Karpas-422 (cell line): ENCODE data around the gene PPM1E. TPM values are rescaled to one million over a fixed set of nuclear protein-coding genes. Genes with fewer than 3 reads are reported as not detected.
"Not testable (repeated sequence)": the region's sequence is repeated elsewhere in the genome, so short reads cannot be mapped to it uniquely, and the experiment has no call there.

Source experiments
- DNase-seq: peaks from one replicate; pipeline ENCODE4 v3.0.0-alpha.2; 2015
- H2AFZ ChIP-seq: fragments of 200-600 bp; sonication (generic); 2 replicates; pipeline ENCODE4 v1.6.1; 2014; ENCODE audit warnings: antibody characterized with exemption, low read length, mixed read lengths
- H3K27ac ChIP-seq: fragments of 200-600 bp; sonication (generic); 2 replicates; pipeline ENCODE4 v1.5.1; 2014; ENCODE audit warnings: mild to moderate bottlenecking, low read length, moderate library complexity
- H3K27me3 ChIP-seq: fragments of 200-600 bp; sonication (generic); 2 replicates; pipeline ENCODE4 v1.6.1; 2014; ENCODE audit warnings: low read length, mixed read lengths
- H3K36me3 ChIP-seq: fragments of 200-600 bp; sonication (generic); 2 replicates; pipeline ENCODE4 v1.6.1; 2014; ENCODE audit warnings: low read length, mixed read lengths; ENCODE audit not compliant: insufficient read depth
- H3K4me1 ChIP-seq: fragments of 200-600 bp; sonication (generic); 2 replicates; pipeline ENCODE4 v1.6.1; 2014; ENCODE audit warnings: mild to moderate bottlenecking, low read length, mixed read lengths
- H3K4me2 ChIP-seq: fragments of 200-600 bp; sonication (generic); 2 replicates; pipeline ENCODE4 v1.6.1; 2014; ENCODE audit warnings: low read length, low read depth, mild to moderate bottlenecking; ENCODE audit not compliant: poor library complexity, severe bottlenecking
- H3K4me3 ChIP-seq: fragments of 200-600 bp; sonication (generic); 2 replicates; pipeline ENCODE4 v1.5.1; 2014; ENCODE audit warnings: mild to moderate bottlenecking, antibody characterized with exemption, low read length, mixed read lengths
- H3K79me2 ChIP-seq: fragments of 200-600 bp; sonication (generic); 2 replicates; pipeline ENCODE4 v1.6.1; 2014; ENCODE audit warnings: mild to moderate bottlenecking, low read length, mixed read lengths
- H3K9ac ChIP-seq: fragments of 200-600 bp; sonication (generic); 2 replicates; pipeline ENCODE4 v1.6.0; 2014; ENCODE audit warnings: low read length
- H3K9me2 ChIP-seq: fragments of 200-600 bp; sonication (generic), shearing (Covaris generic); replicated peaks from 2 replicates; pipeline ENCODE4 v1.6.0; 2014; ENCODE audit warnings: mild to moderate bottlenecking, low read length, moderate library complexity; ENCODE audit not compliant: insufficient read depth
- H3K9me3 ChIP-seq: fragments of 300-700, 200-600 bp; sonication (generic); 2 replicates; pipeline ENCODE4 v1.6.1; 2014; ENCODE audit warnings: low read length, mixed read lengths
- H4K20me1 ChIP-seq: fragments of 200-600 bp; sonication (generic); 2 replicates; pipeline ENCODE4 v1.6.1; 2014; ENCODE audit warnings: mild to moderate bottlenecking, antibody characterized with exemption, low read length, low read depth; ENCODE audit not compliant: insufficient read depth
- total RNA-seq: library from RNA; depleted of rRNA; stranded (reverse); fragments of >200 nt; shearing (Covaris generic); gene quantifications from 2 replicates; pipeline ENCODE4 v1.2.3, GENCODE V29; 2014; ENCODE audit warnings: low replicate concordance

Gene PPM1E
- total RNA-seq, 1 experiment from 2014 or later = 0.56 TPM

DNA sequence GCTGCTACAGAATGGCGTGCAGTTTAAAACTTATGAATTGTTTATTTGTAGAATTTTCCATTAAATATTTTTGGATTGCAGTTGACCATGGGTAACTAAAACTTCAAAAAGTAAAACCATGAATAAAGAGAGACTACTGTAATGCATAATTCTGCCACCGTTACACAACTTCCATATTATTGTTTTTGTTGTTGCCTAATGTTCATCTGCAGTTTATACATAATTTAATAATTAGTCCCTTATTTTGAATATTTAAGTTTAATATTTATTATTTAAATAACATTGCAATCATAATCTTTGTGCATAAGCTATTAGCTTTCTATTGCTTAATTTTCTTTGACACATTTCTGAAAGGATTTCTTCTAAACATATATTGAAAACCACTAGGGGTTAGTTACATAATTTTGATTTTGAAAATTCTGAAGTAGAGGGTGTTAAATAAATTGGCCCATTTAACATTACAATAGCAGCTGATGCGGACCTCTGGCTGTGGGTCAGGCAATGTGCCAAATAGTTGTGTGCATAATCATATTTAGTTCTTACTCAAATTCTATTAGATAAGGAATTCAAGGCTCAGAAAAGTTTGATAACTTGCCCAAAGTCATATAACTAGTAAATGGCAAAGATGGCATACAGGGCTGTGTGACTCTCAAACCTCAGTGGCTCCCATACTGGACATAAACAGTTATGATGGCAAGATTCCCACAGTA is 31.1 kb downstream of the PPM1E start:
- Histone ChIP-seq H4K20me1 (no peaks in the 10 kb centered on the region), H3K9ac (no peak overlapping the region), H3K9me3 (no peaks in the 10 kb centered on the region), H3K36me3 (no peaks in the 10 kb centered on the region), H3K4me3 (no peak overlapping the region), H3K4me2 (no peak overlapping the region), H3K9me2 (no peaks in the 10 kb centered on the region), H3K4me1 (no peaks in the 10 kb centered on the region), H3K27me3 (no peaks in the 10 kb centered on the region), H3K27ac (no peak overlapping the region), H3K79me2 (no peaks in the 10 kb centered on the region), H2AFZ (no peak overlapping the region)
- no peak for DNase-seq

DNA sequence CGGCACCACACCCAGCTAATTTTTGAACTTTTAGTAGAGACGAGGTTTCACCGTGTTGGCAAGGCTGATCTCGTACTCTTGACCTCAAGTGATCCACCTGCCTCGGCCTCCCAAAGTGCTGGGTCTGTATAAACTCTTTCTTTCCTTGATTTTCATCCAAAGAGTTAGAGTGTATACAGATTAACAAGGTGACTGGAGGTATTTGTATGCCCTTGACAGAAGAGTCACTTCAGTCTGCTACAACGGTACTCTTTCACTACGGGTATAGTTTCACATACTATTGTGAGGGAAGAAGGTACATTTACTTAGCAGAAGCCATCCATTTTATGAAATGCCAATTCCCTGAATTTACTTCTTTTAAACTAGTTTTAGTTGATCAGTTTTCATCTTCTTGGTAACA is 32.5 kb downstream of the PPM1E start:
- no peaks in the 10 kb centered on the region for H3K79me2 ChIP-seq

DNA sequence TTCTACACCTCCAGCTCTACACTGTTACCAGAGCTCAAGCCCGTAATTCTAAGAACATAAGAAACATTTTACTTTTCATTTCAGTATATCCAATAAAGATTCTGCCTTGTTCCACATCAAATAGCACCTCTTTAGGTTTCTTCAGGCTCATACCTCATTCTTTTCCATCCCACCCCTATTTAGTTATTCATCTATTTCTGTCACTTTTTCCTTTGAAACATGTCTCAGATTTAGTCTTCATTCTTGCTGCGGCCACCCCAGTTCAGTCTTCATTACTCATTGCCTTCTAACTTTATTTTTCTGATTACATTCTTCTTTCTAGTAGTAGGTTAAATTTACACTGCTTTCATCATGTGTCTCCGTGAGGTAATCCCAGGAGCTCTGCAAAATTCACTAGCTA is 33.5 kb downstream of the PPM1E start:
- no peaks in the 10 kb centered on the region for H3K36me3 ChIP-seq
- no peaks in the 10 kb centered on the region for H3K4me1 ChIP-seq
- no peak overlapping the region for H3K27ac ChIP-seq
- H3K27me3 ChIP-seq = no peaks in the 10 kb centered on the region
- no peak for DNase-seq
- no peak overlapping the region for H2AFZ ChIP-seq
- no peaks in the 10 kb centered on the region for H4K20me1 ChIP-seq
- no peak overlapping the region for H3K4me2 ChIP-seq
- no peak overlapping the region for H3K4me3 ChIP-seq
- no peak overlapping the region for H3K9ac ChIP-seq
- no peaks in the 10 kb centered on the region for H3K9me3 ChIP-seq
- H3K9me2 ChIP-seq = no peaks in the 10 kb centered on the region
- H3K79me2 ChIP-seq = no peaks in the 10 kb centered on the region

More for the DNA sequence above, 32.5 kb downstream of the PPM1E start:
- Histone ChIP-seq H3K4me1 (no peaks in the 10 kb centered on the region), H2AFZ (no peak overlapping the region), H3K4me2 (no peak overlapping the region), H3K9me2 (no peaks in the 10 kb centered on the region), H3K4me3 (no peak overlapping the region), H3K36me3 (no peaks in the 10 kb centered on the region), H4K20me1 (no peaks in the 10 kb centered on the region), H3K27ac (no peak overlapping the region), H3K27me3 (no peaks in the 10 kb centered on the region), H3K9ac (no peak overlapping the region), H3K9me3 (no peaks in the 10 kb centered on the region)
- no peak for DNase-seq

DNA sequence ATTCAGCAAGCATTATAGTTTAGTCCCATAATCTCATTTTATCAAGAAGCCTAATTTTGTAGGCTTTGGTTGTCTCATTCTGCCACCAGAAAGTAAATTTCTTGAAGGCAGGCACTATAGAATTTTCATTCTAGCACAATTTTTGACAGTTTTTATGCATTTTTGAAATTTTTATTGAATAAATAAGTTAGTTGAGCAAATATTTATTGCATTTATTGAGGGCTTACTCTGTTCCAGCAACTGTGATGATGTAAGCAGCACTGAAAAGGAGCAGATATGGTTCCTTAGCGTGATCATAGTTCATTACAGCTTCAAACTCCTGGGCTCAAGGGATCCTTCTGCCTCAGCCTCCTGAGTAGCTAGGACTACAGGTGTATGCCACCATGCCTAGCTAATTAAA is 34.2 kb downstream of the PPM1E start:
- Histone ChIP-seq H3K9me3 (no peaks in the 10 kb centered on the region), H3K79me2 (no peaks in the 10 kb centered on the region), H3K4me2 (no peak overlapping the region), H3K4me3 (no peak overlapping the region), H4K20me1 (no peaks in the 10 kb centered on the region), H2AFZ (no peak overlapping the region), H3K36me3 (no peaks in the 10 kb centered on the region), H3K27me3 (no peaks in the 10 kb centered on the region), H3K9me2 (no peaks in the 10 kb centered on the region), H3K4me1 (no peaks in the 10 kb centered on the region), H3K27ac (no peak overlapping the region), H3K9ac (no peak overlapping the region)
- no peak for DNase-seq

DNA sequence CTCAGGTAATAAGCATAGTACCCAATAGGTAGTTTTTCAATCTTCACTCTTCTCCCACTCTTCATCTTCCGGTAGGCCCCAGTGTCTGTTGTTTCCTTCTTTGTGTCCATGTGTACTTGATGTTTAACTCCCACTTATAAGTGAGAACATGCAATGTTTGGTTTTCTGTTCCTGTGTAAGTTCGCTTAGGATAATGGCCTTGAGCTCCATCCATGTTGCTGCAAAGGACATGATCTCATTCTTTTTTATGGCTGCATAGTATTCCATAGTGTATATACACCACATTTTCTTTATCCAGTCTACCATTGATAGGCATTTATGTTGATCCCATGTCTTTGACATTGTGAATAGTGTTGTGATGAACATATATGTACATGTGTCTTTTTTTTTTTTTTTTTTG is 38.9 kb downstream of the PPM1E start:
- DNase-seq, H3K27me3 ChIP-seq, H3K4me2 ChIP-seq, H3K4me3 ChIP-seq, H3K9me2 ChIP-seq, H3K27ac ChIP-seq, H3K4me1 ChIP-seq, H3K79me2 ChIP-seq, H3K36me3 ChIP-seq, H3K9me3 ChIP-seq, H2AFZ ChIP-seq, H3K9ac ChIP-seq, H4K20me1 ChIP-seq: not testable (repeated sequence)

DNA sequence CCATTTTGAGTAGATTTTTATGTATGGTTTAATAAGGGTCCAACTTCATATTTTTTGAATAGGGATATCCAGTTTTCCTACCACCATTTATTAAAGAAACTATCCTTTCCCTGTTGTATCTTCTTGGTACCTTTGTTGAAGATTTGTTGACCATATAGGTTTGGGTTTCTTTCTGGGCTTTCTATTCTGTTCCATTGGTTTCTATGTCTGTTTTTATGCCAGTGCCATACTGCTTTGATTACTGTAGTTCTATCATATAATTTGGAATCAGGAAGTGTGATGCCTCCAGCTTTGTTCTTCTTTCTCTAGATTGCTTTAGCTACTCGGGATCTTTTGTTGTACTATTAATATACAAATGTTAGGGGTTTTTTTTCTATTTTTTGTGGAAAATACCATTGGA is 46.5 kb downstream of the PPM1E start:
- Histone ChIP-seq H3K27me3 (no peaks in the 10 kb centered on the region), H3K36me3 (no peaks in the 10 kb centered on the region), H3K9me2 (no peaks in the 10 kb centered on the region), H2AFZ (no peak overlapping the region), H3K4me1 (no peaks in the 10 kb centered on the region), H4K20me1 (no peaks in the 10 kb centered on the region), H3K4me3 (no peak overlapping the region), H3K9me3 (no peaks in the 10 kb centered on the region), H3K9ac (no peak overlapping the region), H3K27ac (no peak overlapping the region), H3K4me2 (no peak overlapping the region), H3K79me2 (no peaks in the 10 kb centered on the region)
- DNase-seq = no peak

DNA sequence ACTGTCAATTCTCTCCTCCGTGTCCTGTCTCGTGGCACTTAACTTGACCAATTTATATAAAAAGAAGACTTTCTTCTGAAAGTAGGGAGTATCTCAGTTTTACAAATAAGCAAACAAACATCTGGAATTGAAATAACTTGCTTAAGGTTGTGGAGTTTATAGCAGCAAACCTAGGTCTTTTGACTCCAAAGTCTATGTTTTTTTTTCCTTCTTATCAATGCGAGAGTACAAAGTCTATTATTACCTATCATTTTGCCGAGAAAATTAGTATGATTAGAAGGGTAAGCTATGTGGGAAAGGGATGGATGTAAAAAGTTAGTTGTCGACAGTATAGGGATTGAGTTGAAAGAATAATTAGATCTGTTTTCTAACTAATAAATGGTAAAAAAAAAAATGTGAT is 50.4 kb downstream of the PPM1E start:
- Histone ChIP-seq H3K9me2 (no peaks in the 10 kb centered on the region), H3K4me2 (no peak overlapping the region), H2AFZ (no peak overlapping the region), H3K4me3 (no peak overlapping the region), H3K4me1 (no peaks in the 10 kb centered on the region), H3K27ac (no peak overlapping the region), H3K9me3 (no peaks in the 10 kb centered on the region), H3K36me3 (no peaks in the 10 kb centered on the region), H3K9ac (no peak overlapping the region), H4K20me1 (no peaks in the 10 kb centered on the region), H3K27me3 (no peaks in the 10 kb centered on the region), H3K79me2 (no peaks in the 10 kb centered on the region)
- no peak for DNase-seq

DNA sequence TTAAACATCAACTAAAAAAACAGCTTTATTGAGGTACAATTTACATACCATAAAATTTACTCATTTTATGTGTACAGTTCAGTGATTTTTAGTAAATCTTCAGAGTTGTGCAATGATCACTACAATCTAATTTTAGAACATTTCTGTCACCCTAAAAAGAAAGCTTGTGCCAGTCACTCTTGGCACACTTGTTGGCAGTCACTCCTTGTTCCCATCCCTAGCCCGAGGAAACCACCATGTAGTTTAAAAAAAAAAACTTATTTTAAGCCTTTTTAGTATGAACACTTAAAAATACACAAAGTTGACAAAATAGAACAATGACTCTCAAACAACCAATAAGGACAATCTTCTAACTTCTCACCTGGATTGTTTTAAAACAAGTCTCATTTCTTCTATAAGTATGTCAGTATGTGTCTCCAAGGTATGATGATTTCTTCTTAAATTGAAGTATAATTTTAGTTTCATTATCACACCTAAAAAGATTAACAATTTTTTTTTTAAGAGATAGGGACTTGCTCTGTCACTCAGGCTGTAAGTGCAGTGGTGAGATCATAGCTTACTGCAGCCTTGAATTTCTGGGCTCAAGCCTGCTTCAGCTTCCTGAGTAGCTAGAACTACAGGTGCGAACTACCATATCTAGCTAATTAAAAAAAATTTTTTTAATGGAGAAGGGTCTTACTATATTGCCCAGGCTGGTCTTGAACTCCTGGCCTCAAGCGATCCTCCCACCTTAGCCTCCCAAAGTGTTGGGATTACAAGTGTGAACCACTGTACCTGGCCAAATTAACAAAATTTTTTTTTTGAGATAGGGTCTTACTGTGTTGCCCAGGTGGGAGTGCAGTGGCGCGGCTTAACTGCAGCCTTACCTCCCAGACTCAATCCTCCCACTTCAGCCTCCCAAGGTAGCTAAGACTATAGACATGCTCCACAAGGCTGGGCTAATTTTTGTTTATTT is 53.2 kb downstream of the PPM1E start:
- Histone ChIP-seq H3K36me3 (no peaks in the 10 kb centered on the region), H2AFZ (no peak overlapping the region), H4K20me1 (no peaks in the 10 kb centered on the region), H3K9me3 (no peaks in the 10 kb centered on the region), H3K79me2 (no peaks in the 10 kb centered on the region), H3K4me1 (no peaks in the 10 kb centered on the region), H3K4me2 (no peak overlapping the region), H3K9me2 (no peaks in the 10 kb centered on the region), H3K4me3 (no peak overlapping the region), H3K27me3 (no peaks in the 10 kb centered on the region), H3K27ac (no peak overlapping the region), H3K9ac (no peak overlapping the region)
- no peak for DNase-seq
